A549 (cell line): Measurements from ENCODE around the gene MCTP2. TPM values are rescaled to one million over a fixed set of nuclear protein-coding genes. Genes with fewer than 3 reads are reported as not detected.

Experiments
- ATAC-seq, 2 experiments: fragments of 200-7000 bp in 1 of 2; fragments of >200 bp in 1 of 2; cut with Nextera tagmentation in 1 of 2; cut with Tn5 transposase in 1 of 2; 3 replicates each; pipeline versions ENCODE4 v1.8.0 to v1.9.1; 2018 to 2020; ENCODE audit warnings: mild to moderate bottlenecking in 1 of 2, moderate library complexity in 1 of 2
- CTCF ChIA-PET: fragments of 300-600 bp; sonication (Branson Sonifier 250); formaldehyde crosslinking; extraction: SDS; loops from one replicate; lab custom pipeline; 2021; ENCODE audit warnings: antibody characterized with exemption, inconsistent platforms; lab: Yijun Ruan, JAX
- POLR2A ChIA-PET: fragments of 350-600 bp; formaldehyde crosslinking; extraction: SDS; loops from one replicate; lab custom pipeline; 2021; ENCODE audit warnings: antibody characterized with exemption, inconsistent platforms; lab: Yijun Ruan, JAX
- DNase-seq, 2 experiments: peaks; one replicate each; pipeline versions ENCODE4 v3.0.0 to v3.0.0-alpha.2; 2011 to 2016; ENCODE audit warnings: low read depth in 1 of 2, low spot score in 1 of 2
- FAIRE-seq: peaks from 2 replicates; lab custom pipeline; 2011; peaks lifted over from hg19 to GRCh38; lab: Jason Lieb, UNC
- H3K27ac ChIP-seq, 2 experiments: fragments of >200 bp; sonication (Bioruptor Twin); formaldehyde crosslinking; 3 replicates each; pipeline ENCODE4 v1.5.1; 2016 to 2017
- H3K4me1 ChIP-seq: fragments of >200 bp; sonication (Bioruptor Twin); formaldehyde crosslinking; 3 replicates; pipeline ENCODE4 v1.6.1; 2016
- H3K4me2 ChIP-seq: fragments of >200 bp; sonication (Bioruptor Twin); formaldehyde crosslinking; 3 replicates; pipeline ENCODE4 v1.6.1; 2016
- H3K4me3 ChIP-seq: fragments of >200 bp; sonication (Bioruptor Twin); formaldehyde crosslinking; 3 replicates; pipeline ENCODE4 v1.5.1; 2016
- H3K9me3 ChIP-seq: fragments of >200 bp; sonication (Bioruptor Twin); formaldehyde crosslinking; 3 replicates; pipeline ENCODE4 v1.6.1; 2016
- CHD4 ChIP-seq: fragments of 200-600 bp; sonication (generic); IDR thresholded peaks from 2 replicates; pipeline ENCODE4 v1.6.1; 2016; ENCODE audit warnings: antibody characterized with exemption, mild to moderate bottlenecking, borderline replicate concordance
- E2F6 ChIP-seq: IDR thresholded peaks from 2 replicates; pipeline ENCODE4 v1.6.1; 2012; ENCODE audit warnings: low read depth, borderline replicate concordance
- EHF ChIP-seq: fragments of 250-450 bp; sonication (Bioruptor Pico); IDR thresholded peaks from 2 replicates; pipeline ENCODE4 v1.5.0; 2020; ENCODE audit warnings: mild to moderate bottlenecking
- EP300 ChIP-seq, 2 experiments: fragments of >200 bp; sonication (Bioruptor Twin); formaldehyde crosslinking; IDR thresholded peaks; 2 replicates in 1 of 2; 3 replicates in 1 of 2; pipeline ENCODE4 v1.6.1; 2016 to 2017
- ESRRA ChIP-seq: fragments of 150-350 bp; IDR thresholded peaks from 2 replicates; pipeline ENCODE4 v1.6.1; 2014; ENCODE audit warnings: mild to moderate bottlenecking, low read length, borderline replicate concordance
- FOSB ChIP-seq: fragments of 250-450 bp; sonication (Bioruptor Pico); IDR thresholded peaks from 2 replicates; pipeline ENCODE4 v1.5.0; 2020; ENCODE audit warnings: mild to moderate bottlenecking, moderate library complexity
- HDAC2 ChIP-seq: fragments of 200-600 bp; sonication (generic); IDR thresholded peaks from 2 replicates; pipeline ENCODE4 v1.6.1; 2016
- HOXA7 ChIP-seq: fragments of 250-450 bp; sonication (Bioruptor Pico); IDR thresholded peaks from 2 replicates; pipeline ENCODE4 v1.5.0; 2020; ENCODE audit warnings: mild to moderate bottlenecking, moderate library complexity
- HOXB13 ChIP-seq: fragments of 250-450 bp; sonication (Bioruptor Pico); IDR thresholded peaks from 2 replicates; pipeline ENCODE4 v1.5.0; 2020; ENCODE audit warnings: low read depth, mild to moderate bottlenecking, moderate library complexity
- HOXB5 ChIP-seq: fragments of 250-450 bp; sonication (Bioruptor Pico); IDR thresholded peaks from 2 replicates; pipeline ENCODE4 v1.5.0; 2020; ENCODE audit warnings: mild to moderate bottlenecking, moderate library complexity
- JUNB ChIP-seq: fragments of >200 bp; sonication (Bioruptor Twin); formaldehyde crosslinking; IDR thresholded peaks from 2 replicates; pipeline ENCODE4 v1.6.1; 2016
- KDM5A ChIP-seq: fragments of 200-600 bp; sonication (generic); IDR thresholded peaks from 2 replicates; pipeline ENCODE4 v1.6.1; 2016; ENCODE audit warnings: antibody characterized with exemption, mild to moderate bottlenecking
- MAFK ChIP-seq: fragments of 450-650 bp; IDR thresholded peaks from 2 replicates; pipeline ENCODE4 v1.6.1; 2014; ENCODE audit not compliant: partially characterized antibody
- MAZ ChIP-seq: fragments of 150-350 bp; IDR thresholded peaks from 2 replicates; pipeline ENCODE4 v1.6.1; 2014; ENCODE audit warnings: antibody characterized with exemption, low read depth, low read length, borderline replicate concordance
- MYC ChIP-seq: IDR thresholded peaks from 2 replicates; pipeline ENCODE4 v1.6.1; 2012; ENCODE audit warnings: mild to moderate bottlenecking, inconsistent platforms, low read length, improper control_type of control experiment, borderline replicate concordance
- NPAS2 ChIP-seq: fragments of 250-450 bp; sonication (Bioruptor Pico); IDR thresholded peaks from 2 replicates; pipeline ENCODE4 v1.8.0; 2022; ENCODE audit warnings: mild to moderate bottlenecking, moderate library complexity, borderline replicate concordance
- NR3C1 ChIP-seq: fragments of >200 bp; sonication (Bioruptor Twin); formaldehyde crosslinking; IDR thresholded peaks from 3 replicates; pipeline ENCODE4 v1.6.1; 2017
- RAD21 ChIP-seq, 2 experiments: fragments of >200 bp in 1 of 2; sonication (Bioruptor Twin) in 1 of 2; formaldehyde crosslinking in 1 of 2; IDR thresholded peaks in 1 of 2; conservative IDR thresholded peaks in 1 of 2; 2 replicates in 1 of 2; 3 replicates in 1 of 2; pipeline ENCODE4 v1.6.1; 2012 to 2018; ENCODE audit warnings: inconsistent platforms in 1 of 2
- RARB ChIP-seq: fragments of 250-450 bp; sonication (Bioruptor Pico); IDR thresholded peaks from 2 replicates; pipeline ENCODE4 v1.8.0; 2021; ENCODE audit warnings: mild to moderate bottlenecking, moderate library complexity
- REST ChIP-seq: fragments of 200-600 bp; sonication (generic); IDR thresholded peaks from 2 replicates; pipeline ENCODE4 v1.6.1; 2016; ENCODE audit warnings: antibody characterized with exemption, mild to moderate bottlenecking, moderate library complexity
- RNF2 ChIP-seq: fragments of 200-600 bp; sonication (generic); IDR thresholded peaks from 2 replicates; pipeline ENCODE4 v1.6.1; 2016; ENCODE audit warnings: low read depth, mild to moderate bottlenecking, antibody characterized with exemption, moderate library complexity, borderline replicate concordance
- ZC3H11A ChIP-seq: fragments of 450-650 bp; IDR thresholded peaks from 2 replicates; pipeline ENCODE4 v1.6.1; 2014; ENCODE audit warnings: antibody characterized with exemption, mild to moderate bottlenecking
- ZSCAN20 ChIP-seq: fragments of 250-450 bp; sonication (Bioruptor Pico); IDR thresholded peaks from 2 replicates; pipeline ENCODE4 v1.8.0; 2022; ENCODE audit warnings: mild to moderate bottlenecking, moderate library complexity
- WGBS: methylation state at CpG from one replicate; pipeline ENCODE4 v1.1.6; 2017; ENCODE audit errors: missing lambda C conversion rate; 5-methylcytosine and 5-hydroxymethylcytosine counted together
- polyA plus RNA-seq, 4 experiments: library from polyadenylated mRNA; depleted of rRNA in 3 of 4; stranded (reverse); fragments of >200 nt; fragmentation: RNase III in 1 of 4; extraction: RNeasy Plus Mini Kit Qiagen cat#74134 plus additional on column Dnase treatment in 1 of 4; gene quantifications; 2 replicates in 3 of 4; 3 replicates in 1 of 4; pipeline ENCODE4 v1.2.3, GENCODE V29; 2011 to 2017

The MCTP2 gene
- polyA plus RNA-seq, 2 of the 4 experiments (the other 2 are of a cell fraction): not detected

- POLR2A ChIA-PET: no interaction called here
These were observed 73.8 kb downstream of the MCTP2 start for GRCh38 chr15:94305133-94305532.

GRCh38 chr15:94306700-94307650, 75.6 kb downstream of the MCTP2 start:
- H3K9me3 ChIP-seq: no peaks in the 10 kb centered on the region; the same call in 2 of the 3 replicates
- no peak for FAIRE-seq
- POLR2A ChIA-PET: no interaction called here
- no peak for TF ChIP-seq EHF
- no peak for TF ChIP-seq NPAS2 (CRISPR knock-in tag)
- TF ChIP-seq HOXA7 (CRISPR knock-in tag): no peak
- no peak for TF ChIP-seq FOSB (CRISPR knock-in tag)
- TF ChIP-seq MAFK: no peak
- no peak for TF ChIP-seq RARB (CRISPR knock-in tag)
- no peak for TF ChIP-seq ZSCAN20 (CRISPR knock-in tag)
- TF ChIP-seq RAD21 (conservative IDR thresholded peaks at IDR 0.05 in 1 of 2, IDR thresholded peaks at IDR 0.05 in 1 of 2): no peak
- TF ChIP-seq, all 56 proteins: peak for 0
- WGBS: 12% methylated on average over 13 of the region's 13 CpGs
- Histone ChIP-seq H3K4me1 (no peaks in the 10 kb centered on the region), H3K4me3 (no peak overlapping the region), H3K27ac (no peak overlapping the region), H3K4me2 (no peak overlapping the region)
- CTCF ChIA-PET: interaction anchor here (1.4 to 1.9 kb wide), 2 partner anchors 17 kb away, joined by 5 to 12 read pairs; no protein-coding TSS in a partner anchor
- no peak for DNase-seq
- no peak for ATAC-seq

More at GRCh38 chr15:94305133-94305532, 73.8 kb downstream of the MCTP2 start:
- no peak for DNase-seq
- Histone ChIP-seq H3K4me1 (no peaks in the 10 kb centered on the region), H3K4me3 (no peak overlapping the region)
- WGBS: 29% methylated on average over 4 of the region's 4 CpGs
- TF ChIP-seq MYC (no peak), EP300 (IDR thresholded peaks at IDR 0.05) (no peak), NR3C1 (no peak), JUNB (no peak), HOXB5 (CRISPR knock-in tag) (no peak), RNF2 (no peak), REST (no peak), KDM5A (no peak), ZC3H11A (no peak), E2F6 (no peak), ESRRA (no peak), HOXA7 (CRISPR knock-in tag) (no peak), CHD4 (no peak), MAZ (no peak), HDAC2 (no peak), HOXB13 (CRISPR knock-in tag) (no peak)
- TF ChIP-seq, all 56 proteins: peak for 0
- H3K4me2 ChIP-seq: no peak overlapping the region
- no peak overlapping the region for H3K27ac ChIP-seq
- ATAC-seq (no peak), FAIRE-seq (no peak)
- no peaks in the 10 kb centered on the region; the same call in 2 of the 3 replicates for H3K9me3 ChIP-seq
- CTCF ChIA-PET: interaction anchor here (1.4 kb wide), 1 partner anchor 19 kb away, joined by 5 read pairs; no protein-coding TSS in a partner anchor
